Measurements from ENCODE around the gene FAM83C. TPM values are rescaled to one million over a fixed set of nuclear protein-coding genes. Genes with fewer than 3 reads are reported as not detected.

FAM83C gene
- total RNA-seq, 1 donor from 2014 or later = not detected

- H3K27me3 ChIP-seq (ENCODE audit: low read depth) = no peaks in the 10 kb centered on the region
- peaks cover 9% of the 10 kb centered on the region for H3K36me3 ChIP-seq
- DNase-seq = peak; percentile 71
- TF ChIP-seq CTCF (IDR thresholded peaks at IDR 0.05; ENCODE audit: borderline replicate concordance) = peak; percentile 93
- H3K27ac ChIP-seq (replicated peaks) = no peak overlapping the region
- no peaks in the 10 kb centered on the region for H3K9me3 ChIP-seq (replicated peaks)
- H3K4me3 ChIP-seq = no peak overlapping the region
- intact Hi-C loops (cut with micrococcal nuclease) = loop anchor here (10.0 kb wide), 1 partner anchor 141 kb away; no protein-coding TSS in a partner anchor
- H3K4me1 ChIP-seq = peaks cover 29% of the 10 kb centered on the region
These were observed 11.7 kb upstream of the FAM83C start for GRCh38 chr20:35303735-35304491.

GRCh38 chr20:35303382-35303734 is 11.1 kb upstream of the FAM83C start:
- H3K4me1 ChIP-seq = peaks cover 23% of the 10 kb centered on the region
- no peak for DNase-seq
- H3K27me3 ChIP-seq (ENCODE audit: low read depth) = no peaks in the 10 kb centered on the region
- intact Hi-C loops (cut with micrococcal nuclease) = loop anchor here (10.0 kb wide), 1 partner anchor 141 kb away; no protein-coding TSS in a partner anchor
- H3K9me3 ChIP-seq (replicated peaks) = no peaks in the 10 kb centered on the region
- no peak for TF ChIP-seq CTCF (IDR thresholded peaks at IDR 0.05; ENCODE audit: borderline replicate concordance)
- H3K27ac ChIP-seq (replicated peaks) = no peak overlapping the region
- H3K36me3 ChIP-seq = peaks cover 9% of the 10 kb centered on the region
- H3K4me3 ChIP-seq = no peak overlapping the region

- peaks cover 9% of the 10 kb centered on the region for H3K36me3 ChIP-seq
- no peaks in the 10 kb centered on the region for H3K27me3 ChIP-seq (ENCODE audit: low read depth)
- TF ChIP-seq CTCF (IDR thresholded peaks at IDR 0.05; ENCODE audit: borderline replicate concordance) = no peak
- H3K27ac ChIP-seq (replicated peaks) = no peak overlapping the region
- intact Hi-C loops (cut with micrococcal nuclease) = loop anchor here (10.0 kb wide), 1 partner anchor 142 kb away; no protein-coding TSS in a partner anchor
- no peak overlapping the region for H3K4me3 ChIP-seq
- H3K9me3 ChIP-seq (replicated peaks) = no peaks in the 10 kb centered on the region
- H3K4me1 ChIP-seq = peaks cover 17% of the 10 kb centered on the region
- no peak for DNase-seq
These were observed 10.5 kb upstream of the FAM83C start for GRCh38 chr20:35302421-35303335.

- intact Hi-C loops (cut with micrococcal nuclease) = loop anchor here (10.0 kb wide), 1 partner anchor 143 kb away; no protein-coding TSS in a partner anchor
- DNase-seq = no peak
- no peak overlapping the region for H3K4me3 ChIP-seq
- H3K36me3 ChIP-seq = peaks cover 9% of the 10 kb centered on the region
- TF ChIP-seq CTCF (IDR thresholded peaks at IDR 0.05; ENCODE audit: borderline replicate concordance) = no peak
- no peak overlapping the region for H3K27ac ChIP-seq (replicated peaks)
- peaks cover 8% of the 10 kb centered on the region for H3K27me3 ChIP-seq (ENCODE audit: low read depth)
- no peaks in the 10 kb centered on the region for H3K9me3 ChIP-seq (replicated peaks)
- peaks cover 4% of the 10 kb centered on the region for H3K4me1 ChIP-seq
These were observed 9.2 kb upstream of the FAM83C start for GRCh38 chr20:35301426-35301825.

- no peak overlapping the region for H3K4me3 ChIP-seq
- no peak overlapping the region for H3K27ac ChIP-seq (replicated peaks)
- peaks cover 13% of the 10 kb centered on the region for H3K27me3 ChIP-seq (ENCODE audit: low read depth)
- no peaks in the 10 kb centered on the region for H3K9me3 ChIP-seq (replicated peaks)
- intact Hi-C loops (cut with micrococcal nuclease) = loop anchor here (10.0 kb wide), 1 partner anchor 144 kb away; no protein-coding TSS in a partner anchor
- no peak for DNase-seq
- peaks cover 10% of the 10 kb centered on the region for H3K4me1 ChIP-seq
- H3K36me3 ChIP-seq = peaks cover under 1% of the 10 kb centered on the region
- TF ChIP-seq CTCF (IDR thresholded peaks at IDR 0.05; ENCODE audit: borderline replicate concordance) = no peak
These were observed 8.4 kb upstream of the FAM83C start for GRCh38 chr20:35300469-35301262.

All from left ventricle myocardium inferior (tissue), 1 donor.